ENCODE measurements around the gene PMVK. TPM values are rescaled to one million over a fixed set of nuclear protein-coding genes. Genes with fewer than 3 reads are reported as not detected.
A peak's percentile ranks its signal among the peaks of the same experiment; 100 is the strongest.

The PMVK gene
- total and polyA plus RNA-seq, 2 of the 8 experiments (the other 6 are each of a cell fraction or from before 2014, with no cell fraction given), result 23.8 to 26.5 TPM

DNA sequence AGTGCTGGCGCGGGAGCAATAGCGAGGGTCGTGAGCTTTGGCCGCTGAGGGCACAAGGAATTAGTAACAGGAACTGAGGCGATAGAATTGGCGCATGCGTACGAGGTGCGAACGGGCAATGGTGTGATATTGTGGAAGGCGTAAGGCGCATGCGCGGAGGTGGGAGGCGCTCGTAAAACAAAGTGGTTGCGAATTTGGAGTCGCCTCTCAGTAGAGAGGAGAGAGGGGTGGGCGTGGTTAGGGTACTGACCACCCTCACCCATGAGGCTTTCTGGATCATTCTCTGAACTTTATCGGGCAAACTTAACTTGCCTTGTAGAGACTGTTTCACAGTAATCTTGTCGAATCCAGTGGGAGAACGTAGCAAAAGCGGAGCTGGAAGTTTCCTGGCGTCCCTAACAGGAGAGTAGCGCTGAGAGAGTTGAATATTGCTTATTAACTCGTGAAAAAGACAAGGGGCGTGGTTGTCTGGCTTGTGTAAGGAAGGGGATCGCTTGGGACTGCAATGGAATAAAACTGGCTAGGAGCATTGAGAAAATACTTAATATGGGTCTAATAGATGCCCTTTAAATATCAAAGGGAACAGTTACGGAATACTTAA lies 38.4 kb upstream of the PMVK start (continued):
- TF ChIP-seq ASH2L (IDR thresholded peaks at IDR 0.05; ENCODE audit: low read length), result no peak
- TF ChIP-seq ZNF274 (IDR thresholded peaks at IDR 0.05; ENCODE audit: borderline replicate concordance, extremely low read depth, low read length), result no peak
- peak; percentile 74; the same call in 1 of the 2 replicates for TF ChIP-seq TAF1 (IDR thresholded peaks at IDR 0.05; ENCODE audit: low read depth, low read length)
- TF ChIP-seq TCF12 (IDR thresholded peaks at IDR 0.05; ENCODE audit: low read depth, low read length), result no peak
- TF ChIP-seq HDAC2 (IDR thresholded peaks at IDR 0.05; ENCODE audit: borderline replicate concordance in 1 of 2, low read depth in 2 of 2, low read length in 2 of 2), result peak in 1 of 2 experiments; percentile 62; a peak in 1 of 4 replicates
- peak; percentile 61 to 63 for TF ChIP-seq POLR2A (IDR thresholded peaks at IDR 0.05; ENCODE audit: control extremely low read depth in 1 of 2, low read depth in 2 of 2, low read length in 2 of 2)
- TF ChIP-seq JUND (IDR thresholded peaks at IDR 0.05; ENCODE audit: low read length), result 0 out of 2 replicates have a peak, but pooled peaks have one; percentile 56
- TF ChIP-seq, protein P1, sequence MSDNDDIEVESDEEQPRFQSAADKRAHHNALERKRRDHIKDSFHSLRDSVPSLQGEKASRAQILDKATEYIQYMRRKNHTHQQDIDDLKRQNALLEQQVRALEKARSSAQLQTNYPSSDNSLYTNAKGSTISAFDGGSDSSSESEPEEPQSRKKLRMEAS (IDR thresholded peaks at IDR 0.05), result peak; percentile 67
- TF ChIP-seq, protein P2, sequence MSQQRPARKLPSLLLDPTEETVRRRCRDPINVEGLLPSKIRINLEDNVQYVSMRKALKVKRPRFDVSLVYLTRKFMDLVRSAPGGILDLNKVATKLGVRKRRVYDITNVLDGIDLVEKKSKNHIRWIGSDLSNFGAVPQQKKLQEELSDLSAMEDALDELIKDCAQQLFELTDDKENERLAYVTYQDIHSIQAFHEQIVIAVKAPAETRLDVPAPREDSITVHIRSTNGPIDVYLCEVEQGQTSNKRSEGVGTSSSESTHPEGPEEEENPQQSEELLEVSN (IDR thresholded peaks at IDR 0.05), result peak; percentile 69
- TF ChIP-seq RAD21 (IDR thresholded peaks at IDR 0.05 in 1 of 2, conservative IDR thresholded peaks at IDR 0.05 in 1 of 2; ENCODE audit: low read depth in 2 of 2, low read length in 2 of 2), result no peak
- no peak for TF ChIP-seq CEBPB (IDR thresholded peaks at IDR 0.05; ENCODE audit: low read depth, low read length)
- TF ChIP-seq CREB1 (IDR thresholded peaks at IDR 0.05), result no peak
- peak; percentile 8 for TF ChIP-seq TAF7 (optimal IDR thresholded peaks at IDR 0.05; ENCODE audit: borderline replicate concordance, low read depth, low read length)

All from H1 (cell line).